Fibroblast of the aortic adventitia (primary cell): ENCODE results near the gene ATP13A3. TPM values are rescaled to one million over a fixed set of nuclear protein-coding genes. Genes with fewer than 3 reads are reported as not detected.

Experiments
- small RNA-seq: library from RNA; depleted of rRNA; stranded (forward); fragments of <200 nt; gene quantifications from one replicate; pipeline ENCODE3, GENCODE V24; 2012
- total RNA-seq: library from RNA; depleted of rRNA; stranded (reverse); fragments of >200 nt; gene quantifications from 2 replicates; pipeline ENCODE4 v1.2.3, GENCODE V29; 2012; ENCODE audit warnings: low replicate concordance

ATP13A3 gene
- total RNA-seq, 1 donor = 494 TPM

Small RNA genes within 50 kb of the gene (small RNA-seq; reads per million reads assigned to genes)
- gene AC108676.2 (not detected), gene RNU6-1101P (not detected)

Other genes with a start within 250 kb of the ATP13A3 start
- gene CPN2, start 135.7 kb downstream of the ATP13A3 start, total RNA-seq = not detected in 2 replicates
- gene LRRC15, start 117.3 kb downstream of the ATP13A3 start, total RNA-seq = 0.25 and 10.0 TPM in 2 replicates
- gene GP5, start 87.7 kb downstream of the ATP13A3 start, total RNA-seq = 0.09 and 0.49 TPM in 2 replicates
- gene TMEM44, start 146.4 kb upstream of the ATP13A3 start, total RNA-seq = 12.8 and 16.7 TPM in 2 replicates
- 30.6 and 41.9 TPM in 2 replicates for gene LSG1, start 185.2 kb upstream of the ATP13A3 start, total RNA-seq
- gene FAM43A, start 198.9 kb upstream of the ATP13A3 start, total RNA-seq = 12.7 and 14.1 TPM in 2 replicates